Inflammatory macrophage treated with lipopolysaccharide for 1 hour (primary cell): ENCODE measurements around the gene SFXN2.
"Not testable (repeated sequence)": the region's sequence is repeated elsewhere in the genome, so short reads cannot be mapped to it uniquely, and the experiment has no call there.

Experiments used
- DNase-seq, 2 donors: peaks; one replicate each; pipeline ENCODE4 v3.0.0-alpha.2; 2020 to 2022

The SFXN2 gene

GRCh38 chr10:102723989-102724388, 9.6 kb downstream of the SFXN2 start:
- no peak for DNase-seq

GRCh38 chr10:102726274-102726673, 11.8 kb downstream of the SFXN2 start:
- DNase-seq = peak; percentile 34 to 39

- DNase-seq = peak; percentile 68 to 84
Measured at GRCh38 chr10:102727037-102727818, 12.8 kb downstream of the SFXN2 start.

- peak; percentile 70 to 94 for DNase-seq
Measured at GRCh38 chr10:102729029-102730026, 14.9 kb downstream of the SFXN2 start.

- DNase-seq = no peak
Measured at GRCh38 chr10:102731222-102731800, 16.9 kb downstream of the SFXN2 start.

GRCh38 chr10:102732661-102733060, 18.2 kb downstream of the SFXN2 start:
- no peak for DNase-seq

- DNase-seq = no peak
Measured at GRCh38 chr10:102735065-102735562, 20.7 kb downstream of the SFXN2 start.

GRCh38 chr10:102738692-102739121, 24.3 kb downstream of the SFXN2 start:
- DNase-seq = peak; percentile 13 to 33

GRCh38 chr10:102740229-102740628, 25.8 kb downstream of the SFXN2 start:
- no peak for DNase-seq

GRCh38 chr10:102741726-102742237, 27.3 kb downstream of the SFXN2 start:
- no peak for DNase-seq

GRCh38 chr10:102742313-102742712, 27.9 kb downstream of the SFXN2 start:
- DNase-seq = not testable (repeated sequence)

GRCh38 chr10:102743078-102743587, 28.7 kb downstream of the SFXN2 start:
- no peak for DNase-seq

- peak; percentile 99 for DNase-seq
Measured at GRCh38 chr10:102743588-102744373, 29.3 kb downstream of the SFXN2 start, which contains the start of gene WBP1L. WBP1L (plus strand) TSS chr10:102743948; CDS start chr10:102744054, 106 bp downstream.

- no peak for DNase-seq
Measured at GRCh38 chr10:102744374-102745051, 30.1 kb downstream of the SFXN2 start.

GRCh38 chr10:102745157-102745556, 30.7 kb downstream of the SFXN2 start:
- no peak for DNase-seq

- no peak for DNase-seq
Measured at GRCh38 chr10:102752266-102752930, 38.0 kb downstream of the SFXN2 start.

- peak in 1 of 2 donors; percentile 56 for DNase-seq
Measured at GRCh38 chr10:102752934-102753664, 38.7 kb downstream of the SFXN2 start.

- no peak for DNase-seq
Measured at GRCh38 chr10:102753718-102754117, 39.3 kb downstream of the SFXN2 start.

GRCh38 chr10:102757323-102757722, 42.9 kb downstream of the SFXN2 start:
- DNase-seq = no peak
